Suppressor macrophage treated with lipopolysaccharide for 1 hour (primary cell): Measurements from ENCODE around the gene GCKR.

Source experiments
- DNase-seq, 3 donors: peaks; one replicate each; pipeline ENCODE4 v3.0.0-alpha.2; 2020 to 2022

Gene GCKR

GRCh38 chr2:27572998-27573429, 76.4 kb downstream of the GCKR start:
- no peak for DNase-seq
